HepG2 (cell line): ENCODE results near the gene CNTD1. TPM values are rescaled to one million over a fixed set of nuclear protein-coding genes. Genes with fewer than 3 reads are reported as not detected.

Experiments
- AKNA ChIP-seq: sonication (generic); formaldehyde crosslinking; IDR thresholded peaks from 2 replicates; pipeline ENCODE4 v1.4.0; 2020; ENCODE audit warnings: missing genetic modification reagents, borderline replicate concordance
- ATF3 ChIP-seq: sonication (generic); formaldehyde crosslinking; IDR thresholded peaks from 2 replicates; pipeline ENCODE4 v1.4.0; 2020; ENCODE audit warnings: missing genetic modification reagents
- ELK4 ChIP-seq: sonication (generic); formaldehyde crosslinking; IDR thresholded peaks from 2 replicates; pipeline ENCODE4 v1.9.0; 2021; ENCODE audit warnings: missing genetic modification reagents, borderline replicate concordance
- GMEB2 ChIP-seq: IDR thresholded peaks from 2 replicates; pipeline ENCODE4 v1.6.1; 2016; ENCODE audit warnings: missing biosample characterization, missing genetic modification reagents, low read depth
- GPBP1L1 ChIP-seq: sonication (generic); formaldehyde crosslinking; IDR thresholded peaks from 2 replicates; pipeline ENCODE4 v1.5.0; 2020; ENCODE audit warnings: mild to moderate bottlenecking, missing genetic modification reagents
- HNRNPLL ChIP-seq: fragments of 200-400 bp; formaldehyde crosslinking; IDR thresholded peaks from 2 replicates; pipeline ENCODE4 v1.6.1; 2017; ENCODE audit warnings: mild to moderate bottlenecking, low read depth, low read length; ENCODE audit not compliant: poor library complexity, severe bottlenecking
- HOXA3 ChIP-seq: sonication (generic); formaldehyde crosslinking; IDR thresholded peaks from 2 replicates; pipeline ENCODE4 v1.5.0; 2020; ENCODE audit warnings: missing genetic modification reagents
- KAT2B ChIP-seq: fragments of 150-350 bp; IDR thresholded peaks from 2 replicates; pipeline ENCODE4 v1.6.1; 2014; ENCODE audit warnings: low read depth, low read length, borderline replicate concordance
- REL ChIP-seq: sonication (generic); formaldehyde crosslinking; conservative IDR thresholded peaks from 2 replicates; pipeline ENCODE4 v1.8.0; 2022; ENCODE audit warnings: mild to moderate bottlenecking, missing genetic modification reagents, moderate library complexity
- REXO4 ChIP-seq: sonication (generic); formaldehyde crosslinking; IDR thresholded peaks from 2 replicates; pipeline ENCODE4 v1.8.0; 2022; ENCODE audit warnings: missing genetic modification reagents, mild to moderate bottlenecking, borderline replicate concordance
- SP140L ChIP-seq: sonication (generic); formaldehyde crosslinking; IDR thresholded peaks from 2 replicates; pipeline ENCODE4 v1.4.0; 2020; ENCODE audit warnings: missing genetic modification reagents, borderline replicate concordance
- TRAFD1 ChIP-seq: sonication (generic); formaldehyde crosslinking; IDR thresholded peaks from 2 replicates; pipeline ENCODE4 v1.5.1; 2020; ENCODE audit warnings: missing genetic modification reagents, mild to moderate bottlenecking, borderline replicate concordance
- ZFX ChIP-seq: sonication (generic); formaldehyde crosslinking; IDR thresholded peaks from 2 replicates; pipeline ENCODE4 v1.4.0; 2020; ENCODE audit warnings: mild to moderate bottlenecking, low read depth, missing genetic modification reagents, moderate library complexity
- ZNF264 ChIP-seq: sonication (generic); formaldehyde crosslinking; IDR thresholded peaks from 2 replicates; pipeline ENCODE4 v1.4.0; 2020; ENCODE audit warnings: missing genetic modification reagents
- ZNF670 ChIP-seq: sonication (generic); formaldehyde crosslinking; IDR thresholded peaks from 2 replicates; pipeline ENCODE4 v1.8.0; 2022; ENCODE audit warnings: mild to moderate bottlenecking, missing genetic modification reagents, borderline replicate concordance
- ZNF674 ChIP-seq: sonication (generic); formaldehyde crosslinking; IDR thresholded peaks from 2 replicates; pipeline ENCODE4 v1.5.0; 2020; ENCODE audit warnings: low read depth, mild to moderate bottlenecking, missing genetic modification reagents
- ZNF841 ChIP-seq: sonication (generic); formaldehyde crosslinking; IDR thresholded peaks from 2 replicates; pipeline ENCODE4 v1.8.1; 2023; ENCODE audit warnings: missing genetic modification reagents, borderline replicate concordance
- ZNF883 ChIP-seq: sonication (generic); formaldehyde crosslinking; IDR thresholded peaks from 2 replicates; pipeline ENCODE4 v1.5.1; 2020; ENCODE audit warnings: mild to moderate bottlenecking, missing genetic modification reagents; ENCODE audit errors: not compliant biosample characterization
- polyA plus RNA-seq, 8 experiments: library from polyadenylated mRNA; depleted of rRNA in 3 of 8; stranded (reverse) in 7 of 8; unstranded in 1 of 8; fragments of >200 nt; fragmentation: Illumina TruSeq in 4 of 8; extraction: Trizol in 4 of 8; gene quantifications; 2 replicates each; pipeline versions ENCODE4 v1.2.1 to v1.2.3, GENCODE V29; 2011 to 2016; ENCODE audit warnings: low read depth in 4 of 8, missing spikeins in 1 of 8, mixed read lengths in 1 of 8; ENCODE audit not compliant: insufficient read depth in 1 of 8
- total RNA-seq, 5 experiments: library from RNA; depleted of rRNA; stranded (reverse); fragments of >200 nt; fragmentation: Illumina TruSeq; extraction: Trizol; gene quantifications; 2 replicates each; pipeline ENCODE4 v1.2.3, GENCODE V29; 2016; ENCODE audit warnings: low read depth in 1 of 5

Gene CNTD1
- total and polyA plus RNA-seq, 2 of the 13 experiments (the other 11 are each of a cell fraction or from before 2014, with no cell fraction given) = 0.11 to 0.15 TPM

- TF ChIP-seq REL (CRISPR knock-in tag) = no peak
- no peak for TF ChIP-seq ZNF674 (CRISPR knock-in tag)
- no peak for TF ChIP-seq HOXA3 (CRISPR knock-in tag)
- no peak for TF ChIP-seq GPBP1L1 (CRISPR knock-in tag)
- no peak for TF ChIP-seq ELK4 (CRISPR knock-in tag)
- TF ChIP-seq ZNF670 (CRISPR knock-in tag) = no peak
- TF ChIP-seq KAT2B = no peak
- no peak for TF ChIP-seq GMEB2 (CRISPR knock-in tag)
- no peak for TF ChIP-seq REXO4 (CRISPR knock-in tag)
- TF ChIP-seq ATF3 = no peak
- TF ChIP-seq TRAFD1 (CRISPR knock-in tag) = no peak
- no peak for TF ChIP-seq ZNF841 (CRISPR knock-in tag)
- no peak for TF ChIP-seq ZNF264 (CRISPR knock-in tag)
- no peak for TF ChIP-seq ZFX (CRISPR knock-in tag)
- TF ChIP-seq AKNA (CRISPR knock-in tag) = no peak
- TF ChIP-seq SP140L = no peak
- TF ChIP-seq ZNF883 (CRISPR knock-in tag) = no peak
- TF ChIP-seq HNRNPLL = no peak
Measured at GRCh38 chr17:42819939-42820535, 21.4 kb downstream of the CNTD1 start (continued).
